PC-9 (cell line): ENCODE data around the gene MIF. TPM values are rescaled to one million over a fixed set of nuclear protein-coding genes. Genes with fewer than 3 reads are reported as not detected.
"Not testable (repeated sequence)": the region's sequence is repeated elsewhere in the genome, so short reads cannot be mapped to it uniquely, and the experiment has no call there.

Source experiments
- BruUV-seq: library from RNA; stranded (reverse); fragments of 400-500 nt; replicated peaks from 2 replicates; lab custom pipeline; 2021; lab: Mats Ljungman, UMichigan
- CTCF ChIA-PET: fragments of 300-600 bp; sonication (Branson Sonifier 250); formaldehyde crosslinking; loops from one replicate; lab custom pipeline; 2022; ENCODE audit warnings: antibody characterized with exemption; lab: Charles Lee
- POLR2A ChIA-PET: fragments of 300-600 bp; sonication (Branson Sonifier 250); formaldehyde crosslinking; loops from one replicate; lab custom pipeline; 2022; ENCODE audit warnings: antibody characterized with exemption; ENCODE audit not compliant: unreplicated experiment; lab: Charles Lee
- DNase-seq, 2 experiments: peaks; one replicate each; pipeline versions ENCODE4 v3.0.0 to v3.0.0-alpha.2; 2015 to 2022; ENCODE audit warnings: mixed read lengths in 1 of 2
- H2AFZ ChIP-seq: fragments of 200-600 bp; sonication (generic); 2 replicates; pipeline ENCODE4 v1.8.1; 2017; ENCODE audit warnings: antibody characterized with exemption
- H3F3A ChIP-seq: fragments of 200-600 bp; sonication (generic); 2 replicates; pipeline ENCODE4 v1.8.1; 2017; ENCODE audit warnings: antibody characterized with exemption, mild to moderate bottlenecking, low read depth; ENCODE audit not compliant: insufficient read depth
- H3K27ac ChIP-seq: fragments of 200-600 bp; sonication (generic); 2 replicates; pipeline ENCODE4 v1.6.1; 2016; ENCODE audit warnings: mixed run types
- H3K27me3 ChIP-seq: fragments of 200-600 bp; sonication (generic); 2 replicates; pipeline ENCODE4 v1.6.1; 2016; ENCODE audit warnings: low read depth, mixed run types; ENCODE audit not compliant: insufficient read depth
- H3K36me3 ChIP-seq: fragments of 200-600 bp; sonication (generic); 2 replicates; pipeline ENCODE4 v1.6.1; 2016; ENCODE audit warnings: low read depth, mixed run types
- H3K4me1 ChIP-seq: fragments of 200-600 bp; sonication (generic); replicated peaks from 2 replicates; pipeline ENCODE4 v1.6.1; 2016; ENCODE audit warnings: mixed run types; ENCODE audit not compliant: insufficient read depth
- H3K4me2 ChIP-seq: fragments of 200-600 bp; sonication (generic); 2 replicates; pipeline ENCODE4 v1.6.1; 2017; ENCODE audit warnings: mixed run types
- H3K4me3 ChIP-seq: fragments of 200-600 bp; sonication (generic); 2 replicates; pipeline ENCODE4 v1.6.1; 2016; ENCODE audit warnings: mixed run types
- H3K79me2 ChIP-seq: fragments of 200-600 bp; sonication (generic); 2 replicates; pipeline ENCODE4 v1.6.1; 2017; ENCODE audit warnings: low read depth, mixed run types
- H3K9me2 ChIP-seq: fragments of 200-600 bp; sonication (generic); 2 replicates; pipeline ENCODE4 v1.8.1; 2017; ENCODE audit warnings: mild to moderate bottlenecking; ENCODE audit not compliant: insufficient read depth
- H3K9me3 ChIP-seq: fragments of 200-600 bp; sonication (generic); 2 replicates; pipeline ENCODE4 v1.8.1; 2016; ENCODE audit warnings: low read depth; ENCODE audit not compliant: insufficient read depth
- H4K20me1 ChIP-seq: fragments of 200-600 bp; sonication (generic); 2 replicates; pipeline ENCODE4 v1.8.1; 2017; ENCODE audit not compliant: insufficient read depth
- CTCF ChIP-seq: fragments of 200-600 bp; sonication (generic); conservative IDR thresholded peaks from 2 replicates; pipeline ENCODE4 v1.6.1; 2017; ENCODE audit warnings: mixed run types, antibody characterized with exemption, mild to moderate bottlenecking, moderate library complexity
- EZH2 ChIP-seq: fragments of 200-600 bp; sonication (generic); IDR thresholded peaks from 2 replicates; pipeline ENCODE4 v1.8.0; 2017; ENCODE audit warnings: antibody characterized with exemption, low read depth
- intact Hi-C: fragments of 100-400 bp; cut with micrococcal nuclease; formaldehyde crosslinking; loops from one replicate; pipeline ENCODE4 v1.10.0; 2022; ENCODE audit not compliant: unreplicated experiment
- total RNA-seq: library from RNA; stranded (reverse); gene quantifications from 2 replicates; pipeline ENCODE4 v1.2.3, GENCODE V29; 2021

Gene MIF
- total RNA-seq, 1 experiment from 2014 or later, result 695 TPM

GRCh38 chr22:23862103-23862502 is 32.1 kb upstream of the MIF start:
- Histone ChIP-seq H3K9me3 (no peaks in the 10 kb centered on the region), H3K9me2 (no peaks in the 10 kb centered on the region), H3F3A (peaks cover 2% of the 10 kb centered on the region; the same call in 1 of the 2 replicates), H2AFZ (no peak overlapping the region), H3K79me2 (peaks cover 20% of the 10 kb centered on the region), H3K4me3 (no peak overlapping the region), H3K27me3 (no peaks in the 10 kb centered on the region), H3K36me3 (no peaks in the 10 kb centered on the region), H3K27ac (no peak overlapping the region), H4K20me1 (no peaks in the 10 kb centered on the region), H3K4me2 (no peak overlapping the region), H3K4me1 (no peaks in the 10 kb centered on the region; the same call in 1 of the 2 replicates)
- ChIA-PET POLR2A (no interaction called here), CTCF (no interaction called here)
- BruUV-seq, result no TSS peak
- peak in 1 of 2 experiments; percentile 35 for DNase-seq
- no peak for TF ChIP-seq EZH2
- TF ChIP-seq CTCF, result peak; percentile 70
- intact Hi-C loops, result loop anchor here (5.0 to 10.0 kb wide), 2 partner anchors 323 to 395 kb away; partner anchors contain the start of gene SUSD2

GRCh38 chr22:23864499-23865154 is 29.6 kb upstream of the MIF start:
- H3K4me2 ChIP-seq, H3F3A ChIP-seq, H4K20me1 ChIP-seq, H3K9me2 ChIP-seq, H3K27me3 ChIP-seq, BruUV-seq, H3K4me3 ChIP-seq, H2AFZ ChIP-seq, DNase-seq, H3K36me3 ChIP-seq, POLR2A ChIA-PET, H3K79me2 ChIP-seq, H3K4me1 ChIP-seq, H3K9me3 ChIP-seq, H3K27ac ChIP-seq: not testable (repeated sequence)
- CTCF ChIA-PET, result interaction anchor here (0.6 kb wide), 1 partner anchor 612 kb away, joined by 3 read pairs; no protein-coding TSS in a partner anchor
- intact Hi-C loops, result loop anchor here (5.0 to 10.0 kb wide), 2 partner anchors 320 to 393 kb away; partner anchors contain the start of gene SUSD2

- Histone ChIP-seq H3K27me3 (no peaks in the 10 kb centered on the region), H3K4me2 (no peak overlapping the region), H3K9me3 (no peaks in the 10 kb centered on the region), H3K79me2 (no peaks in the 10 kb centered on the region), H3F3A (no peaks in the 10 kb centered on the region), H3K4me3 (no peak overlapping the region), H2AFZ (no peak overlapping the region), H3K4me1 (no peaks in the 10 kb centered on the region), H3K9me2 (no peaks in the 10 kb centered on the region), H3K27ac (no peak overlapping the region), H3K36me3 (no peaks in the 10 kb centered on the region), H4K20me1 (no peaks in the 10 kb centered on the region)
- no peak for DNase-seq
- POLR2A ChIA-PET, result interaction anchor here (0.7 kb wide), 1 partner anchor 195 kb away, joined by 3 read pairs; no protein-coding TSS in a partner anchor
- CTCF ChIA-PET, result no interaction called here
- no TSS peak for BruUV-seq
- TF ChIP-seq CTCF (no peak), EZH2 (no peak)
- intact Hi-C loops, result loop anchor here (10.0 kb wide), 1 partner anchor 316 kb away; the partner anchor contains the start of gene SUSD2
Measured at GRCh38 chr22:23868580-23868979, 25.6 kb upstream of the MIF start.
